ENCODE measurements around the gene KCNIP1. TPM values are rescaled to one million over a fixed set of nuclear protein-coding genes. Genes with fewer than 3 reads are reported as not detected.
A peak's percentile ranks its signal among the peaks of the same experiment; 100 is the strongest.
"Not testable (repeated sequence)": the region's sequence is repeated elsewhere in the genome, so short reads cannot be mapped to it uniquely, and the experiment has no call there.

KCNIP1 gene
- total RNA-seq, 1 donor from 2014 or later: not detected

DNA sequence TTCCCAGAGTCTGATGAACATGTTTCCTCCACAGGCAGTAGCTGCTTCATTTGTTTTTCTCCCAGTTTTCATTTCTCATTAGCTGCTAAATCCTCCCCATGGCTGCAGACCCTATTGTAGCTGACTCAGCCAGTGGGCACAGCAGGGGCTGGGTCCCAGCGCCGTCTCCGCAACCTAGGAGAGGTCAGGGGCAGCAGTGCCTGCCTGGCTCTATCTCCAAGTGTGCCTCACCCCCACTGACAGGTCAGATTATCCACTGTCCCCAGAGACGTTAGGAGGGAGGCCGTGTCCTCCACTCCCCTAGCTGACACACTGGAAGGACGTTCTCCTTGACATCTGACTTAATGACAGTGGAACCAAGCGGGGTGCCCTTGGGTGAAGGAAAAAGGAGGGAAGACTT lies 31.1 kb downstream of the KCNIP1 start:
- no peak for DNase-seq (ENCODE audit: low read depth)

DNA sequence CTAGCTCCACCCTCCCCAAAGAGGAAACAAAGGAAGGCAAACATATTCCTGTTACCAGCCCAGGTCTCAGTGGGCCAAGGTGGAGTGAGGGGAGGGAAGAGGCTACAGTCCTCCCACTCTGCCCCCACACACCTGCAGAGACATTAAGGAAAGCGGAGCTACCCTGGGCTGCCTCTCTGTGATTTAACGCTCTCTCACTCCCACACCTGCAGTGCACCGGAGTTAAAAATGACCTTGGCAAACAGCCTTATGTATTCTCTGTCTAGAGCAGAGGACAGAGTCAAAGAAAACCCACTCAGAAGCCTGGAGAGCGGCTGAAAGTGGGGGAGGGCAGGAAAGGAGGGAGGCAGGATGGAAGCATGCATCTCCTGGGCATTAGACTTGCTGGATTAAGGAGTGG lies 32.7 kb downstream of the KCNIP1 start:
- no peak for DNase-seq (ENCODE audit: low read depth)

DNA sequence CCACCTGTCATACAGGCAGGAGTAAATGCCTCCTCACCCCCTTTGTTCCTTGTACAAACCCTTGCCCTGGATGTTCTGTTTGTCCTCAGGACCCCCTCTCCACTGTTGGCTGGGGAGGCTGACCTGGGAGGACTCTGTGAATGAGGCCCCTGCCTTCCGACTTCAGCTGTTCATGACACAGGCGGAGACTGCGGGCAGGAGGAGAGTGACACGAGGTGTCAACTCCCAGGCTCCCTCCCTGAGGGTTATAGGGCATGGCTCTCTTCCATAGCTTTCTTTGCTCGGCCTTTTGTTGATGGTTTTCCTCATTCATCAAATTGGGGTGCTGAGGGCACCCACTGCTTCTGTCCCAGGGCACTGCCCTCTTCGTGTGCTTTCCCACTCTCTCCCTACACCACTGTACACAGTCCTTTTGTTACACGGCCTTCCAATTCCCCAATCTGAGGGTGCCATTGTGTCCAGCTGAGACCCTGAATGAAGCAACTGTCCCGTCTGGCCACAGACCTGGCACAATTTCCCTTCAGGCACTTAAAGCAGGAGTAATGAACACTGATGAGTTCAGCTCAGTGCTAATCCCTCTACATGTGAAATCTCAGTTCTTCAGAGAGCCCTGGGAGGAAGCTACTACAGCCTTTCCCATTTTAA lies 33.8 kb downstream of the KCNIP1 start:
- DNase-seq (ENCODE audit: low read depth): no peak

DNA sequence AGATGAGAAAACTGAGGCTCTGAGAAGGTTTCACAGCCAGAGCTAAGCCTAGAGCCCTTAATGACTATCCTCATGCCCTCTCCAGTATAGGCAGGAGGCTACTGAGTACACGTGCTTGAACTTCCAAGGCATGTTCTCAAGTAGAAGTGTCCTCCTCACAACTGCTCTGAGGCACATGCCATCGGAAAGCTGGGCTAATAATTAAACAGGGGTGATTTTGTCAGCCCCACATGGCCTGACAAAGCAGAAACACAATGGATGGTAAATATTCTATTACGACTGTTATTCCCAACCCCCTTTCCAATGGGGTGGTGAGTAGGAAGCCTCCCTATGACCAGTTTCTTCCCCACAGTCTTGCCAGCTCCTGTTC lies 34.3 kb downstream of the KCNIP1 start:
- no peak for DNase-seq (ENCODE audit: low read depth)

DNA sequence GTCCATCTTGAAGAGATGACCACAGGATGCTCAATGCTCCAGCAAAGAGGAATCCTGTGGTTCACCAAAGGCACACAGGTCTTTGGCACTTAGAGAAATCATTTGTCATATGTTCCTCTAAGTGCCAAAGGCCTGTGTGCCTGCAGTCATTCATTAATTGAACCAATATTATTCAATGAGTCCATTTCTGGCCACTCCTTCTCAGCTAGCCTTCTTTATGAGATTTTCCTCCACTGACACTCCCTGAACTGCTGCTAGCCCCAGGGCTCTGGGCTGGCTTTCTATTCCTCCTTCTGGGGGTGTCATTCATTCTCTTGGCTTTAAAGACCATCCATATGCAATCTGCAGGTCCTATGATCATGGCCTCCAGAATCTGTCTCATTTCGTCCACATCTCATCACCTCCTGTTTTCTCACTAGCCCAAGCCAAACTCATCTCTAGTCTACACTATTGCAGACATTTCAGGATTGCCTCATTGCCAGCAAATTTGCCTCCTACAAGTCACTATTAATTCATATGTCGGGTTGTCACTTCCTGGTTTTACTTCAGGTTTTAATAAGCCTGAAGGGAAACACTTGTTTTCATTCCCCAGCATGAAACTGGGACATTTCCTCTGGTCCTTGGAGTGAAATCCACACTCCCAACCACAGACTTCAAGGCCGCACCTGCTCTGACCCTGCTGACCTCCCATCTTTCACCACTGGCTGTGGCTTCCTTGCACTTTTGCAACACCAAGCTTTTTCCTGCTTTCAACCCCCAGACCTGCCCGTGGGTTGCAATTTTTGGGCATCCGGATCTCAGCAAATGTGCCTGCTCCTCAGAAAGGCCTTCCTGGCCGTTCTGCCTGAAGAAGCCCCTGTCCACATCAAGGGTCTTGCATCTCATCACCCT lies 35.1 kb downstream of the KCNIP1 start:
- DNase-seq (ENCODE audit: low read depth): peak; percentile 37

DNA sequence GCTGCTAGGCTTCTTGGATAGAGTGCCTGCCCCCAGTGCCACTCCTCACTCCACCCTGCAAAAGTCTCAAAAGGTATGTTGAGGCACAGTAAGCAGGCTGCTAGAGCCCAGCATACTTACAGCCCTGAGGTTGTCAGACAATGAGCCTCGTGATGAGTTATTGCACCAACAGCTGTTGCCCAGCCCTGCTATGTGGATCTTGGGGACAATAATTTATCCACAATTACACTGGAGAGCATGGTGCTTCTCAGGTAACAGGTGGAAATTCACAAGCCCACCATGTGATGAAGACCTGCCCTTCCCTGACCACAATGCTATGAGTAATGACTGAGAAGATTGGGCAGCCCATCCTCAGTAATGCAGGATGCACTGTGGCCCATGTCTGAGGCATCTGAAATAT lies 36.5 kb downstream of the KCNIP1 start:
- peak; percentile 58 for DNase-seq (ENCODE audit: low read depth)

DNA sequence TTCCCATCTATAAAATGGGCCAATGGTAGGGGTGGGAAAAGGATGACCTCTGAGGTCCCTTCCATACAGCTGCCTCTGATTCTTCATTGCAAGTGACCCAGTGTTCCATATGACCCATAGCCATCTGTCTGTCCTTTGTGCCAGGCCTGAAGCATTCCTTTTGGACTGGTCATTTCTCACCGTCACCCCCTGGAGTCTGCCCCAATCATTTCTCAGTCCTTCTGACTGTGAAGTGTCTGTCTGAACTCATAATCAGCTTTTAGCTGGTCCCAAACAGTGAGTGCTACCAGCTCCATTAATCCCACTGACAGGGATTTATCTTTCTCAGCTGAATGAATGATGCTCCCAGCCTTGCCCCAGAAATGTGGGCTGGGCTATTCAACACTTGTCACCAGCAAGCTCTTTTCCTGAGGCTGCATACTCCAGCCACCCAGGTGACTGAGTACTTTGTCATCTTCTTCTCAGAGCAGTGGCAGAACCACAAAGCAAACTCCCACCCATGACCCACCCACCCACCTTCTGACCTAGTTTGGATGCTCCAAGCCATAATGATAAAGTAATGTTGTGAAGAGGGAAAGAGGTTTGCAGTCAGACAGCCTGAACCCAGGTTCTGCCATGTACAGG lies 37.4 kb downstream of the KCNIP1 start:
- DNase-seq (ENCODE audit: low read depth): no peak

DNA sequence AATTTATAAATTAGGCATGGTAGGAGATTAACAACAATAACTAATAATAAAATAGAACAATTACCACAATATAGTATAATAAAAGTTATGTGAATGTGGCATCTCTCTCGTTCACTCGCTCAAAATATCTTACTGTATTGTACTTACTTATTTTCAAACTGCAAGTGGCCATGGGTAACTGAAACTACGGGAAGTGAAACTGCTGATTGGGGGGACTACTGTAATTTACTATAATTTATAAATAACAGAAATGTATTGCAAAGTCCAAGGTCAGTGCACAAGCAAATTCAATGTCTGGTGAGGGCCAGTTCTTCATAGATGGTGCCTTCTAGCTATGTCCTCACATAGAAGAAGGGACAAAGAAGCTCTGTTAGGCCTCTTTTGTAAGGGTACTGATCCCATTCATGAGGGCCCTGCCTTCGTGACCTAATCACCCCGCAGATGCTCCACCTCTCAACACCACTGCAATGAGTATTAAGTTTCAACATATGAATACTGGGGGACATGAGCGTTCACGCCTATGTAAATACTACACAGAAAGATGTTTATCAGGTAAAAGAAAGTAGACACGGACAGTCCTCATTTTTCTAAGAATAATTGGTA lies 39.0 kb downstream of the KCNIP1 start:
- DNase-seq (ENCODE audit: low read depth): no peak

DNA sequence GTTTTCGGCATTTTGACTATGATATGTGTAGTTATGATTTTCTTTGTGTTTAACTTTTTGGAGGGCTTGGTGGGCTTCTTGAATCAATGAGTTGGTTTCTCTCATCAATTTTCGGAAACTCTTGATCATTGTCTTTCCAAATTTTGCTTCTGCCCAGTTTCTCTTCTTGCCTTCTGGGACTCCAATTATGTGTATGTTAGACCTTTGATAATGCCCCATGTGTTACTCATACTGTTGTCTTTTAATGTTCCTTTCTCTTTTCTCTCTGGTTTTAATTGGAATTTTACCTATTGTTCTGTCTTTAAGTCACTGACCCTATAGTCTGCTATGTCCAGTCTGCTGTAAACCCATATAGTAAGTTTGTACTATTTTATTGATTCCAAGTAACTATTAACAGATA lies 41.5 kb downstream of the KCNIP1 start:
- DNase-seq (ENCODE audit: low read depth): no peak

DNA sequence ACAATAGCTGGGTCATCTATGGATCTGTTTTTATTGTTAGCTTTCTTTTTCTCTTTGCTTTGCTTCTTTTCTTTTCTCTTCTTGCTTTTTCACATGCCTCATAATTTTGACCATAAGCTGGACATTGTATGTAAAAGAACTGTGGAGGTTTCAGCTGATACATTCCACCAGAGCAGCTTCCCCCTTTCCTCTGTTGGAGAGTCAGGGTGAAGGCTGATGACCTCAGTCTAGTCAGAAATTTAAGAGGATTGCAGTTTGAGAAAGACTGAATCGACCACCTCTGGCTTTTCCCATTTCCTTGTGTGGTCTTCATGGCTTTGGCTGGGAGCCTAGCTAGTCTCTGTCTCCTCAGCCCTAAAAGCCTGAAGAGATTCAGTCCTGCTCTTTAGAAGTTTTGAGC lies 42.0 kb downstream of the KCNIP1 start:
- DNase-seq (ENCODE audit: low read depth): no peak

DNA sequence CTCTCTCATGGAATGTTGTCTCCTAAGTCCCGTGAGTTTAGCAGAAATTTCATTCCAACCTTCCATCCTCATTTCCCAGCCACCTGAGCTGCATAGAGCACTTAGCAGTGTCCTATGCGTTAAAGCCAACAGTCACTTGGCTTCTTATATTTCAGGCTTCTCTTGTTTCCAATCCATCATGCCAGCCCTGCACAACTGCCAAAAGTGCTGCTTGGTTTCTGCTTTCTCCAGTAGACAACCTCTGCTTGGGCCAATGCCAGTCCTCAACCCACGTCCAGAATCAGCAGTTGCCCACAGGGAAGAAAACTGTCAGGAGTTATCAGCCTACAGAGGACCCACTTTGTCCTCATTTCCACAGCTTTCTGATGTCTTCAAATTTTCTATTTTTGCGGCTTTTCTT lies 42.5 kb downstream of the KCNIP1 start:
- no peak for DNase-seq (ENCODE audit: low read depth)

DNA sequence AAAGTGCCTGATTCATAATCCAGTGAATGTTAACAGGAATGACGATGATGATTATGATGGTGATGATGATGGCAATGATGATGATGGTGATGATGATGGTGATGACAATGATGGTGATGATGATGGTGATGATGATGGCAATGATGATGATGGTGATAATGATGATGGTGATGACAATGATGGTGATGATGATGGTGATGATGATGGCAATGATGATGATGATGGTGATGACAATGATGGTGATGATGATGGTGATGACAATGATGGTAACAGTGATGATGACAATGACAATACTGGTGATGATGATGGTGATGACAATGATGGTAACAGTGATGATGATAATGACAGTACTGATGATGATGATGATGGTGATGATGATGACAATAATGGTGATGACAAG lies 46.6 kb downstream of the KCNIP1 start:
- DNase-seq (ENCODE audit: low read depth): not testable (repeated sequence)

DNA sequence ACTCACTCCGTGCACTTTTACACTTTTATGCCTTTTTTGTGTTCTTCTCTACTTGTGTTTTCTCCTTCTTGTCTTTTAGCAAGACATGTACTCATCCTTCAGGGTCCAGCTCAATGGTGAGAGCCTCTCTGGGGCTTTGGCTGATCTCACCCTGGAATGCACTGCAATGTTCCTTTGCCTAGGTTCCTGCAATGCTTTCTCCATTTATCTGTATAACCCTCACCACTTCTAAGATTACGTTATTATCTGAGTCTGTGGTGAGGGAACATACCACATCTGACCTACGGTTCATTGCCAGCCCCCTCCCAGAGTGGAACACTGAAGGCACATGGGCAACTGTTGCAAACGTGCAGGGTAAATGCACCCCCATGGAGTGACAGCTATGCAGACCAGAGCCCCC lies 47.3 kb downstream of the KCNIP1 start:
- no peak for DNase-seq (ENCODE audit: low read depth)

DNA sequence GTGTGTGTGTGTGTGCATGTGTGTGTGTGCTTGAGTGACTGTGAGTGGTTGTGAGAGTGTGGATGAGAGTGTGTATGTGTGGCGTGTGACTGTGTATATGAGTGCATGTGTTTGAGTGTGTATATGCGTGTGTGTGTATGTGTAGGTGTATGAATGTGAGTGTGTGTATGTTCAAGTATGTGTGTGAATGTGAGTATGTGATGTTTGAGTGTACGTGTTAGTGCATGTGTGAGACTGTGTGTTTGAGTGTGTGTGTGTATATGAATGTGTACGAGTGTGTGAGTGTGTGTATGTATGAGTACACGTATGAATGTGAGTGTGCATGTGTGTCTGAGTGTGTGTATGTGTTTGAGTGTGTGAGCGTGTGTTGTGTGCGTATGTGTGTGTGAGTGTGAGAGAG lies 47.8 kb downstream of the KCNIP1 start:
- DNase-seq (ENCODE audit: low read depth): no peak

DNA sequence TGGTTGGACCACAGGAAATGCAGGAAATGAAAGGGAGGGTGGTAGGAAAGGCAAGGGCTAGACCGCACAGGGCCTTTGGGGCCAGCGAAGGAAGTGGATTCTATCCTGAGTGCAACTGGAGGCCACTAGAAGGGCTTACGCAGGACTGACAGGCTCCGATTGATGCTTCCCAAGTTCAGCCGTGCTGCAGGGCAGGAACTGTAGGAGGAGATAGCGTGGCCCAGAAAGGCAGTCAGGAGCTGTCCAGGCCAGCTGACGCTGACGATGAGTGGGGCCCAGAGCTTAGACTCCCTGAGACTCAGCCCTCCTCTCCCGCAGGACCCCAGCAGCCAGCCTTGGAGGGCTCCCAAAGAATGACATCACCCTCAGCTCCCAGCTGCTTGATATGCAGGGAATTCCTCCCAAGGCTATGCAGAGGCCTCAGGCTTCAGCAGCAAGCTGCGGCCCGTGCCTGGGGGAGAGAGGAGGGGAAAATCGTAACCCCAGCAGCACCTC lies 48.8 kb downstream of the KCNIP1 start:
- peak; percentile 67 for DNase-seq (ENCODE audit: low read depth)

DNA sequence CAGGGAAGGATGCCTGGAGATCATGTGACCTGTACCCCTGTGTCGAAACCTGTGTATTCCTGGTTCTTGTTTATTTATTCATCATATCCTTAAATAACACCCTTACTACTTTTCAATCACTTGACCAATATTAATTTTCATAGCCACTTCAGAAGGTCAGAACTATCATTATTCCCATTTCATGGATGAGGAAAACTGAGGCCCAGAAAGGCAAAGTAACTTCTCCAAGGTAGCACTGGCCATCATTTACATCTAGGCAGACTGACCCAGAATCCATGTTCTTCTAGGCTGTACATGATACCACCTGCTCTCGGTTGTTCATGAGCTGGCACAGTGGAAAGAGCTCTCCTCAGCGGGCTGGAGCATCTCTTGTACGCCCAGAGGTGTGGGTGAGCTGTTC lies 49.4 kb downstream of the KCNIP1 start:
- no peak for DNase-seq (ENCODE audit: low read depth)

DNA sequence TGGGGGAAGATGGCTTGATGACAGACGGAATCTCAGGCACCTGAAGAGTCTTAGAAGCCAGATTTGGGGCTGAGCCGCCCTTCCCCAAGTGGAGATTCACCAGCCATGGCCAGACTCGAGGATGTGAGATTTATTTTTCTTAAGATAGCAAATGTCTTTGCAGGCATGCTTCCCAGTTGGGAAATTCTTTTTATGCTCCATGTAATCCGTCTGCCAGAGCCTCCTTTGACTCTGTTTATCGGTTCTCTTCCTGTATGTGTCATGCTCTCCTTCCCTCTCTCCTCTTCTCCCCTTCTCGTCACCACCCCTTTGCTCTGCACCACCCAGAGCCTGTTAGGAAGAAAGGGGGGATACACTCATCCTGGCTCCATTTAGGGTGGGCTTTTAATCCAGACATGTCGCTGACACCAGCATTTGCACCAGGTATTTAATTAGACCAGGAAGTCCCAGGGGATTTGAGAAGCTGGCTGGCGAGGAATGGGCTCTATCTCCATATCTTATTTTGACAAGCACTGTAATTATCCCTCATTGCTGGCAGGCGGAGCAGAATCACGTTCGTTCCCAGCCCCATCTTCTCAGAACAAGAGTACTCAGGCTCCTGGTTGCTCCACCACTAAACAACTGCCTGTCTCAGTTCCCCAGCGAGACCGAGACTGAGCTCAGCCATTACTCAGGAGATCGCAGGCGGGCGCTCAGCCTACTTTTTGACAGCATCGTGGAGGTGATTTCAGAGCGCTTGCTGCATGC lies 50.9 kb downstream of the KCNIP1 start:
- no peak for DNase-seq (ENCODE audit: low read depth)

DNA sequence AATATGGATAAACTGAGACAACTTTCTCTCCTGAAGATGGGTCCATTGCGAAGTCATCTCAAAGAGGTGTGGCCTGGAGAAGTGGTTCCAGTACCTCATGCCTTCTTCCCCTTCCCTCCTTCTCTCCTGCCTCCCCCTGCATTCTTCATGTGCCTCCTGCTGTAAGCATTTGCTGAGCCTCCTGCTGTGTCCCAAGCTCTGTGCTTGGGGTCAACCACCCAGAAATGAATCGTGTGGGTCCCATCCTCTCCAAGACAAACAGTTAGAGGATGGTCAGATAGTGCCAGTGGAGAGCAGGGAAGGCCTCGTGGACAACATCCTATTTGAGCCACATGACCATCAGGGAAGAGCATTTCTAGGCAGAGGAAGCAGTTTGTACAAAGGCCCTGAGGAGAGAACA lies 53.5 kb downstream of the KCNIP1 start:
- no peak for DNase-seq (ENCODE audit: low read depth)

DNA sequence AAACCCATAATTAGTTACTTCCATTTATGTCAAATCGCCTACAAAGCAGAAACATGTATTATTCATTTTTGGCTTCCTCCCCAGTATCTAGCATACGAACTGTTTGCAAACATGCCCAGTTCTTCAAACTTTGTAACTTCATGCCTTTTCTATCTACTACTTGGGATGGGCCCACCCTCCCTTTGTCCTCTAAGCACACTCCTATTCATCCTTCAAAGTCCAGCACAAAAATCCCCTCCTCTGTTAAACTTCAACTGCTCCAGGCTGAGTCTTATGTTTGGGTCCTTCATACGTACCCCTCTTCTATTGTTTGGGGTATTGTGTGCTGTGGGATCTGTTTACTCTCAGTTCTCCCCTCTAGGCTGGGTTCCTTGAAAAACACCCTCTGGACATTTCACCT lies 55.5 kb downstream of the KCNIP1 start:
- no peak for DNase-seq (ENCODE audit: low read depth)

DNA sequence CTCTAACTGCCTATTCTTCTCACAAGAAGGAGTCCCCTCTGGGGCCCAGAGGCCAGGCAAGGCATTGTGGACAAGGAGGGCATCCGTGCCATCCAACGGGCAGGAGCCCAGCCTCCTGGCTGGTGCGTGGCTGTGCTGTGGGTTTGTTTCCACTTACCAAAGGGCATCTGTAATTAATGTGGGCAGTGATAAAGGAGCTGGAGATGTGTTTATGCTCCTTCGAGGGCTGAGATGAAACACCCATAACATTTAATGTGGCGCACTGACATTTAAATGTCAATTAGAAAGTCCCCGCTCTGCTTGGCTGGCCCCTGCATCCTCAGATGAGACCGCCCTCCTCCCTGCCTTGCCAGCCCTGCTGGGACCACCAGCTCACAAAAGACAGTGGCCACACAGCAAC lies 57.1 kb downstream of the KCNIP1 start:
- no peak for DNase-seq (ENCODE audit: low read depth)

Data from myocyte (in vitro differentiated cells).